WI38 (cell line): ENCODE results near the gene ITGA2B.

Experiments
- H3K4me3 ChIP-seq: 2 replicates; pipeline ENCODE4 v1.5.1; 2011; ENCODE audit warnings: low read depth, mild to moderate bottlenecking, control low read depth, low read length
- TF ChIP-seq, protein P1 (sequence below): IDR thresholded peaks from 2 replicates; pipeline ENCODE4 v1.5.1; 2012; ENCODE audit warnings: low read depth, mild to moderate bottlenecking, control low read depth, low read length

Gene ITGA2B

GRCh38 chr17:44359458-44360143 is 29.8 kb downstream of the ITGA2B start:
- no peak overlapping the region for H3K4me3 ChIP-seq
- TF ChIP-seq, protein P1, sequence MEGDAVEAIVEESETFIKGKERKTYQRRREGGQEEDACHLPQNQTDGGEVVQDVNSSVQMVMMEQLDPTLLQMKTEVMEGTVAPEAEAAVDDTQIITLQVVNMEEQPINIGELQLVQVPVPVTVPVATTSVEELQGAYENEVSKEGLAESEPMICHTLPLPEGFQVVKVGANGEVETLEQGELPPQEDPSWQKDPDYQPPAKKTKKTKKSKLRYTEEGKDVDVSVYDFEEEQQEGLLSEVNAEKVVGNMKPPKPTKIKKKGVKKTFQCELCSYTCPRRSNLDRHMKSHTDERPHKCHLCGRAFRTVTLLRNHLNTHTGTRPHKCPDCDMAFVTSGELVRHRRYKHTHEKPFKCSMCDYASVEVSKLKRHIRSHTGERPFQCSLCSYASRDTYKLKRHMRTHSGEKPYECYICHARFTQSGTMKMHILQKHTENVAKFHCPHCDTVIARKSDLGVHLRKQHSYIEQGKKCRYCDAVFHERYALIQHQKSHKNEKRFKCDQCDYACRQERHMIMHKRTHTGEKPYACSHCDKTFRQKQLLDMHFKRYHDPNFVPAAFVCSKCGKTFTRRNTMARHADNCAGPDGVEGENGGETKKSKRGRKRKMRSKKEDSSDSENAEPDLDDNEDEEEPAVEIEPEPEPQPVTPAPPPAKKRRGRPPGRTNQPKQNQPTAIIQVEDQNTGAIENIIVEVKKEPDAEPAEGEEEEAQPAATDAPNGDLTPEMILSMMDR = no peak

DNA sequence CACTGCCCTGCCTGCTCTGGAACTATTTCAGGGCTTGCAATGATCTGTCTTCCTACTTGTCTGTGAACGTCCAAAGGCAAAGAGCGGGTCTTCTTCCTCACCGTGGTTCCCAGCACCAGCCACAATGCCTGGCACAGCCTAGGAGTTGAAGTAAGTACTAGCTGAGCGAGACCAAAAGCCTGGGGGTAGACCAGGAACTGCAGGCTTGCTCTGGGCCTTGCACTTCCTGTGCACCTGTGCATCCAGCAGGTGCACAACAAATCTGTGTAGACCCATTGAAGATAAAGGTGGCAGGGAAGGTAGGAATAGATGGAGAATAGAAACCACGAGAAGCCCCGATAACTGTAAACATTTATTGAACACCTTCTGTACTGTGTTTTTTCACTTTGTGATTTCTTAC is 30.4 kb downstream of the ITGA2B start:
- no peak overlapping the region for H3K4me3 ChIP-seq
- TF ChIP-seq, protein P1 = no peak

DNA sequence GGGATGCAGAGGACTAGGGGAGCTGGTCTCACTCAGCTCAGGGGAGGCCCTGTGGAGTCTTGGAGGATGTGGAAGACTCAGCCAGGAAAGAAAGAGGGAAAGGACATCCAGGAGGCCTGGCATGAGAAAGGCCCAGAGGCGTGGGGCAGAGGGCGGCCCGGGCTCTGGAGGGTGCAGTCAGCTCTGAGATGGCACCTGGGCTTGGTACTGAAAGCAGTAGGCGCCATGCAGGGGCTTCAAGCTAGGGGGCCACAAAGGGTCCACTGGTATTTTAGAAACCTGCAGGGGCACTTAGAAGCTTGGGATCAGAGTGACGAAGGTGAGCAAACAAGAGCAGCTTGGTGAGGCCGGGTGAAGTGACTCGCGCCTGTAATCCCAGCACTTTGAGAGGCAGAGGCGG is 31.4 kb downstream of the ITGA2B start:
- TF ChIP-seq, protein P1 = no peak
- H3K4me3 ChIP-seq = no peak overlapping the region

DNA sequence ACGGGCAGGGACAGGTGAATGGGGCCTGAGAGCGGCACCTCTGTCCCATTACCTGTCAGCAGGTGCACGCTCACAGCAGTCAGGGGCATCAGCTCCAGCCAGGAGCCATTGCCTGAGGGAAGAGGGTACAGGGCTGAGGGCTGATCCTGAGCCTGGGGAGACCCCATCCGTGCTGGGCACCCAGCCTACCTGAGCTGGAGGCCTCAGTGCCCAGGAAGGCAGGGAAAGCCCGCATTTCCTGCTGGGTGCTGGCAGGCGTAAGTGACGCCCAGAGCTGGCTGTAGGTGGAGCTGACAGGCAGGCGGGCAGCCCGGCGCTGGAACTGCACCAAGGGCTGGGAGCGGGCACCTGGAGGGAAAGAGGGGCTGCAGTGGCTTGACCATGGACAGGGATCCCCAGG is 33.2 kb downstream of the ITGA2B start:
- TF ChIP-seq, protein P1 = no peak
- H3K4me3 ChIP-seq = no peak overlapping the region

DNA sequence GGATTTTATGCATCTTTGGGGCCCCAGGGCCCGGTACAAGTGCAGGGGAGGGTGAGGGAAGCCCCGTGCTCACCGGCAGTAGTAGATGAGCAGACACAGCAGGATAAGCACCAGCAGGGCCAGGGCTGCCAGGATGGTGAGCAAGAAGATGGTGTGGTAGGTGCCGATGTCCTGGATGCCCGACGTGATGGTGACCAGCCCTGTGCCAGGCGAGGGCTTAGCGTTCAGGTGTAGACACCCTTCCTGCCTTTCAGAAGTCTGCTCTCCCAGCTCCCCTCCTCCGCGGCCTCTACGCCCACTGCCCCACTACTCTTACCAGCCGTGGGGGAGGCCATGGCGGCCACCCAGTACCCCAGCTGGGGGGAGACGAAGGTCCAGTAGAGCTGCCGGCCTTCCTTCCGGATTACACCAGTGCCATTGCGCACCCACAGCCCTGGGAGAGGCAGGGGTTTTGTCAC is 33.8 kb downstream of the ITGA2B start:
- H3K4me3 ChIP-seq = no peak overlapping the region
- TF ChIP-seq, protein P1 = no peak

DNA sequence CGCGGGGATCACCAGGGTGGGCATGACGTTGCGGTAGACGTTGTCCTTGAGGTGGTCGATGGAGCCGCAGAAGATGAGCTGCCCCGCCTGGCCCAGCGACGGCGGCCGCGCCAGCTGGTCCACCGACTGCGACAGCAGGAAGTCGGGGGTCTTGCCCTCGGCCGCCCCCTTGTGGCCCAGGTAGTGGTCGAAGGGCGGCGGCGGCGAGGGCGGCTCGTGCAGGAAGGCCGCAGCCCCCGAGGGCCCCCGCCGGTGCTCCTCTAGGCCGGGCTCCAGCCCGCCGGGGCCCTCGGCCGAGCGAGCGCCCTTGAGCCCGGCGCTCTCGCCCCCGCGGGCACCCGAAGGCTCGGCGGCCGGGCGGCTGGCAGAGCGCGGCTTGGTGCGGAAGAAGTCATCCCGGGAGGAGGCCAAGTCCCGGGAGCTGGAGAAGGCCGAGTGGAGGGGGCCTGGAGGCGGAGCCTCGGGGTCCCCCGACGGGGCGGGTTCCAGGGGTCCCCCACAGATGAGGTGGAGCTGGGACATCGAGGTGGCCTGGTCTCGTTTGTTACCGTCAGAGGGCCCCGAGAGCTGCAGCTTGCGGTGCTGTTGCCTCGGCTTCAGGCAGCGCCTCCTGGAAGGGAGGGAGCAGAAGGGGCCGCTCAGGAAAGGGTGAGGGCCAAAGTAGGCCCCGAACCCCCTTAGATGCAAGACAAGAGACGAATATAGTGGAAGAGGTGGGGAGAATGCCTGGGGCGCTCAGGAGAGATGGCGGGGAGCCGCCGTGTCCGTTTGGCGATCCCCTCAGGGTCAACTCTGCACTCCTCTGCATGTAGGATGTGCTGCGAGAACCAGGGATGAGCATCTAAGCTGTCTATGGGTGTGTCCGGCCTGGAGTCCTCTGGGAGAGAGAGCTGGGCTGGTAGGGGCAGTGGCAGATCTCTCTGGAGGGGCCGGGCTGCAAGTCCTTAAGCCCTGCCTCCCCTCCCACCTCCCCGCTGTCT is 34.6 kb downstream of the ITGA2B start:
- no peak overlapping the region for H3K4me3 ChIP-seq
- TF ChIP-seq, protein P1 = no peak

DNA sequence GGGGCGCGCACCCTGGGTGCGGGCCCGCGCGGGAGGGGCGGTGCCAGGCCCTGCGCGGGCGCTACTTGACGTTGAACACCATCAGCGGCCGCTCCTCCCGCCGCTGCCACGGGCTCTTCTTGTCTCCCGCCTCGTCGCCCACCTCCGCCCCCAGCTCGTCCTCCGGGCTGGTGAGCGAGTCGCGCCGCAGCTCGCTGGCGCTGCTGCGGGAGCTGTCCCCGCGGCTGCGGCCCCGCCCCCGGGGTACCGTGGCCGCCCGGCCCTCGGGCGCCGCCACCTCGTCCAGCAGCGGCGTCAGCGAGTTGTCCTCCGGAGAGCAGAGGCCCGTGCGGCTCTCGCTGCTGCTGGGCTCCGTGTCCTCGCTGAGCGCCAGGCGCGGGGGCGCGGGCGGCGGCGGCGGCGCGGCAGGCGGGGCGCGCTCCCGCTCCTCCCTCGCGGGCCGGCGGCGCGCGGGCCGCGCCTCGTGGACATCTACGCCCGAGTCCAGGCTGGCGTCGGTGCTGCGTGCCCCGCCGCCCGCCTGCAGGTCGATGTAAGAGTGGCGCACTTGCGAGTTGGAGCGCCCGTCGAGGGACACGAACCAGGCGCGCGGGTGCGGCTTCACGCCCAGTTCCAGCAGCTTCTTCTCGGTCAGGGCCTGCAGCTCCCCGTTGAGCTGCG is 35.6 kb downstream of the ITGA2B start:
- TF ChIP-seq, protein P1 = no peak
- no peak overlapping the region for H3K4me3 ChIP-seq
